Hepatocyte (in vitro differentiated cells): Measurements from ENCODE around the gene VENTX.
"Not testable (repeated sequence)": the region's sequence is repeated elsewhere in the genome, so short reads cannot be mapped to it uniquely, and the experiment has no call there.

ENCODE experiments used
- EZH2phosphoT487 ChIP-seq: fragments of 200-600 bp; sonication (generic); IDR thresholded peaks from one replicate; pipeline ENCODE4 v1.6.1; 2018; ENCODE audit warnings: antibody characterized with exemption, mild to moderate bottlenecking, low read depth, moderate library complexity; ENCODE audit not compliant: unreplicated experiment, severe bottlenecking
- TF ChIP-seq, protein P1 (sequence below): fragments of 200-600 bp; sonication (generic); IDR thresholded peaks from 2 replicates; pipeline ENCODE4 v1.5.1; 2016; ENCODE audit warnings: antibody characterized with exemption, mild to moderate bottlenecking; ENCODE audit not compliant: poor library complexity

DNA sequence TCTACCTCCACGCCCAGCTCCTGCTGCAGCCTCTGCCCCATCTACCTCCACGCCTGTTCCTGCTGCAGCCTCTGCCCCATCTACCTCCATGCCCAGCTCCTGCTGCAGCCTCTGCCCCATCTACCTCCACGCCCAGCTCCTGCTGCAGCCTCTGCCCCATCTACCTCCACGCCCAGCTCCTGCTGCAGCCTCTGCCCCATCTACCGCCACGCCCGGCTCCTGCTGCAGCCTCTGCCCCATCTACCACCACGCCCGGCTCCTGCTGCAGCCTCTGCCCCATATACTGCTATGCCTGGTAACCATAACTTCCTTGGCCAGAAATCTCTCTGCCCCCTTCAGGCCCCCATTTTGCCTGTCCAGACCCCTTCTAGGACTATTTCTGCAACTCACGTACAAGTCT is 27.4 kb downstream of the VENTX start:
- not testable (repeated sequence) for TF ChIP-seq EZH2phosphoT487
- TF ChIP-seq, protein P1, sequence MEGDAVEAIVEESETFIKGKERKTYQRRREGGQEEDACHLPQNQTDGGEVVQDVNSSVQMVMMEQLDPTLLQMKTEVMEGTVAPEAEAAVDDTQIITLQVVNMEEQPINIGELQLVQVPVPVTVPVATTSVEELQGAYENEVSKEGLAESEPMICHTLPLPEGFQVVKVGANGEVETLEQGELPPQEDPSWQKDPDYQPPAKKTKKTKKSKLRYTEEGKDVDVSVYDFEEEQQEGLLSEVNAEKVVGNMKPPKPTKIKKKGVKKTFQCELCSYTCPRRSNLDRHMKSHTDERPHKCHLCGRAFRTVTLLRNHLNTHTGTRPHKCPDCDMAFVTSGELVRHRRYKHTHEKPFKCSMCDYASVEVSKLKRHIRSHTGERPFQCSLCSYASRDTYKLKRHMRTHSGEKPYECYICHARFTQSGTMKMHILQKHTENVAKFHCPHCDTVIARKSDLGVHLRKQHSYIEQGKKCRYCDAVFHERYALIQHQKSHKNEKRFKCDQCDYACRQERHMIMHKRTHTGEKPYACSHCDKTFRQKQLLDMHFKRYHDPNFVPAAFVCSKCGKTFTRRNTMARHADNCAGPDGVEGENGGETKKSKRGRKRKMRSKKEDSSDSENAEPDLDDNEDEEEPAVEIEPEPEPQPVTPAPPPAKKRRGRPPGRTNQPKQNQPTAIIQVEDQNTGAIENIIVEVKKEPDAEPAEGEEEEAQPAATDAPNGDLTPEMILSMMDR, result not testable (repeated sequence)
